ENCODE data around the gene CREBBP.

Gene CREBBP

DNA sequence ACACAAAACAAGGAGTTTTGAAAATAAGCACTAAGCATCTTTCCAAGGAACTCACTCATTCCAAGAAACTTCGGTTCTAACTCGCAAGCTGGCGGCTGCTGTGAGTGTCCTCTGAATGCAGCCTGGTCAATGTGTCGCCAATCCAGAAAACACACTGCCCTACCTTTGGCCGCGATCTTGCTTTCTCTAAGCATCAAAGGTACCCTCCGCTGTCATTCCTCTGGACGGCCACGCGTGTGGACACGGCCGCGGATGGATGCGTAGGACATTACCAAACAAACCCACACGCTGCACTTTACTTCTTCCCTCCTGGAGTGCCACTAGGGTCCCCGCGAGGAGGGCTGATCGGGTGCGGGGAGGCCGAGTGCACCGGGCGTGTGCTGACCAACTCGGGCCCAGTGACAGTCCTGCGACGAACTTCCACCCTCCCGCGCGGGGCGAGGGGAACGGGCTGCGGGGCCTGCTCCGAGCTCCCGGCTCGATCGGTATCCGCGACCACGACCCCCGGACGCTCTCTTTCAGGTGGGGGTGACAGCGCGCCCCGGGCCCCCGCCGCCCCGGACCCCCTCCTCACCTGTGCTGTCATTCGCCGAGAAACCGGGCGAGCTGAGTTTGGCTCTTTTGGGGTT is 1.1 kb downstream of the CREBBP start:
- no peak for DNase-seq

GRCh38 chr16:3878610-3879009 is 1.9 kb downstream of the CREBBP start:
- DNase-seq: no peak

DNA sequence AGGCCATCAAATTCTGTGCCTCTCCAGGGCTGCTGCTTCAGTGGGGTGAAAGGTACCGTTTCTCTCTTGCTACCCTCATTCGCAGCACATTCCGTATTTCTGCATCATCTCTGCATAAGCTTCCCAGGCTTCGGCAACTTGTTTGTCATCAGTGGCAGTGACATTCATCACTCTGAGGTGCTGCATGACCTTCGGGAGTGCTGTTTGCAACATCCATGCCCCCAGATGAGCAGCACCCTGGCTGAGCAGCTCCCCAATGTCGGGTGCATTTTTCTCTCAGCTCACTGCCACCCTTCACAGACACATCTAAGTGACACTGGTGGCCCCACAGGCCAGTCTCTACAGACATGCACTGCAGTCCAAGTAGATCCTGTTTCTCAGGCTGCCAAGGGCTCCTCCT is 3.8 kb downstream of the CREBBP start:
- no peak for DNase-seq

- no peak for DNase-seq
These were observed 4.4 kb downstream of the CREBBP start for GRCh38 chr16:3876160-3876559.

- no peak for DNase-seq
These were observed 5.5 kb downstream of the CREBBP start for GRCh38 chr16:3874794-3875692.

DNA sequence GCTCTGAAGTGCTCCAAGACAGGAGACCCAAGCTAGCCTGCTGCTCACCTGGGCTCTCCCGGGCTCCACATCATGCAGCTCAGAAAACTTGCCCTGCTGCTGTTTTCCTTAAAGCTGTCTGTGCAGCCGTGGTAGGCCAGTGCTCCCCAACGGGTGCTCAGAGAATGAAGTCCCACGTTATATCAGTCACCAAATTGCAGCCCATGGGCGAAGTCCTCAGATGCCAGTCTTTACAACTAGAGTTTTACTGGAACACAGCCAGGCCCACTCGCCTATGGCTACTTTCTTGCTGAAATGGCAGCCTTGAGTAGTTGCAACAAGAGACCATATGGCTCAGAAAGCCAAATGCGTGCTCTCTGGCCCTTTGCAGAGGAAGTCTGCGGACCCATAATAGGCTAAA is 6.3 kb downstream of the CREBBP start:
- no peak for DNase-seq

GRCh38 chr16:3873482-3874173 is 6.9 kb downstream of the CREBBP start:
- DNase-seq: no peak

GRCh38 chr16:3872216-3872895 is 8.2 kb downstream of the CREBBP start:
- DNase-seq: no peak

GRCh38 chr16:3868967-3869366 is 11.5 kb downstream of the CREBBP start:
- DNase-seq: no peak

DNA sequence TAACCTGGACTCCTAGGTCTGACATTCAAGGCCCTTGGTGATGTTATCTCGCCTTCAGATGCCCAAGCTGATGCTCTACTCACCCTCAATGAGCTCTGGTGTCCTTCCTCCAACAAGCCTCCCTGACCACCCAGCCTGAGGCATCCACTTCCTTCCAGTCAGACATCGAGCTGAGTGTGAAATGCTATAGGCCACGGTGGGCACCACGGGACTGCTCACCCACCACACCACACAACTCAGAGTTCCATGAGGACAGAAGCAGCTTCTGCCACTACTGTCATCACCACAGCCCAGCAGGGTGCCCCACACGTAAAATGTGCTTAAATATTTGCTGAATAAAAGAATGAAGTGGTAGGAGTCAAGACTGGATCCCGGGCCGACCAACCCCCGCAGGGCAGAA is 12.0 kb downstream of the CREBBP start:
- no peak for DNase-seq

GRCh38 chr16:3866703-3867431 is 13.6 kb downstream of the CREBBP start:
- DNase-seq: no peak

GRCh38 chr16:3865241-3865640 is 15.3 kb downstream of the CREBBP start:
- no peak for DNase-seq

DNA sequence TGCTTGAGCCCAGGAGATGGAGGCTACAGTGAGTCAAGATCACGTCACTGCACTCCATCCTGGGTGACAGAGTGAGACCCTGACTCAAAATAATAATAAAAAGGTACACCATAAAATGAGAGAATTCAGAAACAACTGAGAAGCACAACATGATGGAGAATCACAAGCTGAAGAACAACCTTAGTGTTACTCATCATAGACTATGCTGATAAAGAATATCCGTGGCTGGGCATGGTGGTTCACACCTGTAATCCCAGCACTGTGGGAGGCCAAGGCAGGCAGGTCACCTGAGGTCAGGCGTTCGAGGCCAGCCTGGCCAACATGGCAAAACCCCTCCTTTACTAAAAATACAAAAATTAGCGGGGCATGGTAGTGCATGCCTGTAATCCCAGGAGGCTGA is 16.0 kb downstream of the CREBBP start:
- no peak for DNase-seq

DNA sequence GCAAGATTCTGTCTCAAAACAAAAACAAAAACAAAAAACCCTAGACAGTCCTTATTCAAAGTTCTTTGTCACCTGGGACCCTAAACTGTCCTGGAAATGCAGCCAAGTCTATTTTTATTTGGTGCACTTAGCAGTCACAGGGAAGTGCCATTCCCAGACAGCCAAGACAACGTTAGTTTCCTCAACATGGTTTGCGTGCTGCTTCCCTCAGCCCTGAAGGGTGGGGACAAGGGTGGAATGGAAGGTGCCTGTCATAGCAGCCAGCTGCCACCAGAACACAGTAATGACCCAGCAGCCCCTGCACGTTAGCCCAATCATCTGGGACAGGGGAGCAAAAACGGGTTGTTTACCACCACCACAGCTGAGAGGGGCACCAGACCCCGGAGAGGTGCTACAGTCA is 16.9 kb downstream of the CREBBP start:
- DNase-seq: no peak

DNA sequence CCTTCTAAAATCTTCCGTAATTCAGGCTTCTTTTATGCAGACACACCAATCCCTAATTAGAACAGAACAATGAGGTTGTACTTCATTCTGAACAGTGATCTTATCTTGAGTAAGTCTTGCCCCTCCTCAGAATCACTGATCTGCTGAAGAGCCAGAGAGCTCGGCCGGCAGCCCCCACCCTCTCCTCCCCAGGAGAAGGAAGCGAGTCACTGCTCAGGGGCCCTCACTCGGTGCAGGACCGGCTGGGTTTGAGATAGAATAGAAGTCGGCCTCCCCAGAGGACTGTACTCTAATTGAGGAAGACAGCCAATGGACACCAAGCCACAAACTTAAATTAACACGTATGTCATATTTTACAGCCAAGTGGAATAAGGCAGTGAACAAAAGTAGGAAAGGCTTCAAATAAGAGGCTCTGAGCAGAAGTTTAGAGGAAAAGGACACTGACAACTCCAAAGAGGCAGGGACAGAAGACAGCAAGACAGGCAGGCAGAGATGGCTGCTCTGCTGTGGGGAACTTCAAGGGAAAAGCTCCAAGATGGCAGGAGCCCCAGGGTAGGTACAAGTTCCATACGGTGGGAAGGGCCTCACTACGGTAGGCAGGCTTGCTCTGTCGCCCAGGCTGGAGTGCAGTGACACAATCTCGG is 18.6 kb downstream of the CREBBP start:
- DNase-seq: no peak

- DNase-seq: no peak
These were observed 20.6 kb downstream of the CREBBP start for GRCh38 chr16:3859889-3860288.

DNA sequence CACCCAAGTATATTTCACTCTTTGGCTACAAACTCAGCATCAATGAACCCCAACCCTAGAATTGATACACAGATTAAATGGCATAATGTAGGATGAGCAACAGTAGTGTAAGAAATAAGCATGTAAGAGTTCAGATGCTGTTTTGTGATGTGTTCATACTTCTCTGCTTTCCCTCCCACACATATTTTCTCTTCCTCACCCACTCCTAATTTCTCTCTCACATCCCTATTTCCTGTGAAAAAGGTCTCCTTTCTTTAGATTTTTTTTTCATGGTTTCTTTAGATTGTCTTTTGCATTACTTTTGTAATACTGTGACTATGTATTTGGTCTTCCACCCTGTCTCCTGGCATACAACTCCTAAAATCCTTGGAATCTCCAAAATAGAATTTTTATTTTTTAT is 21.7 kb downstream of the CREBBP start:
- DNase-seq: no peak

DNA sequence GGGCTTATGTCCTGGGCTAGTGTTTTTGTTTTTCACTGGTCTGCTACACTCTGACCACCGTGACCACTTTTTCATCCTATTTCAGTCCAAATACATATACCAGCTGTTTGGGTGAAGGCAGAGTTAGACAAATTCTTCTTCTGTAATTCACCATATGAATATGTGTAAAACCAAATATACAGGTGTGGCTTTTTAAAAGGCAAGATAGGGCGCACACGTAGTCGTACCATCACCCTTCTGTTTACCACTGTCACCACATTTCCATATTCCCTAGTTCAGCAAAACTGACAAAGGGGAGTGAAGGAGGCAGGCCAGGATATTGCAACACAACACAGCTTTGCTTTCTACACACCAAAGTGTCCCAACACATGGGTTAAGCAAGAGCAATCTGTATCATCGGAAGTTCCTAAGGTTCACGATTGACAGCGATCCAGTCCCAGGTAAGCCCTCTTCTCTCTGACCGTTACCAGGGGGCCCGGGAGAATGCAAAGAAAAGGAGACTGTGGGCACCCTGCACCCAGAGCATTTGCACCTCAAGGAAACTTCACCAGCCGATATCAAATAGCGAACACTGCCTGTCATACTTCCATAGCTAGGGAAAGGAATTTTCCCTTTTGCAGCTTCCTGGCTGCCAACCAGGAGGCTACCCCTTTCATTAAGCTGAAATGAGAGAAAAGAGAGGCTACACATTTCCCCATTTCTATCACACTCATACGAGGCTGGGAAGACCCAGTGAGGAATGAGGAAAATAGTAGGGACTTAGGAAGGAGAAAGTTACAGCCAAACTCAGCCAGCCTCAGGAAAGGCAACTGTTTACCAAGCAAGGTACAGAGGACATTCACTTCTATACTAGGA is 23.1 kb downstream of the CREBBP start:
- DNase-seq: no peak

DNA sequence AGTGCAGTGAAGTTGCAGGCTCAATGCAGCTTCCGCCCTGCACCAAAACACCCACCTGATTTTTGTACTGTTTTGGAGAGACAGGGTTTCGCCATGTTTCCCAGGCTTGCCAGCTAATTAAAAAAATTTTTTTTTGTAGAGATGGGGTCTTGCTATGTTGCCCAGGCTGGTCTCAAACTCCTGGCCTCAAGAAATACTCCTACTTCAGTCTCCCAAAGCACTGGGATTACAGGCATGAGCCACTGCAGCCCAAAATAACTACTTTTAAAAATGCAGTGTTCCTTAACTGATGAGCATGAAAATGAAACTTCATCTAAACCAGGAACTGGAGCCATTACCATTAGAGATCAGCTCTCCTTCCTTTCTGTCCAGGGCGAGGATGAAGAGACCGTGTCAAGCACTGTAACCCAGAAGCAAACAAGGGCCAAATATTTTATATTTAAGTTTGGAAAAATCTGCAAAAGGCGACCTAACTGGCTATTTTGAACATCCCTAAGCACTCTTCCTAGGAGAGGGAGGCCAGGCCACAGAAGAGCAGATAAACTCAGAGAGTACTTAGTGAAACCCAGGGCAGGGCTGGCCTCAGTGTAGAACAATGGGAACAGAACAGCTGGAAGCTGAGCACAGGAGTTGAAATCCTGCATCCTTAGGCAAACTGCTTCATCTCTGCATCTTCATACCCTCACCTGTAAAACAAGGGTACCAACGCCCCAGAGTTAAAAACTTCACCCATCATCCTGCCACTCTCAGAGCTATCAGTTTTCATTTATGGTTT is 24.0 kb downstream of the CREBBP start:
- DNase-seq: no peak

Measured in activated gamma-delta T cell (primary cell).